H9 (cell line): ENCODE measurements around the gene MRPS30. TPM values are rescaled to one million over a fixed set of nuclear protein-coding genes. Genes with fewer than 3 reads are reported as not detected.

Source experiments
- DNase-seq: peaks from one replicate; pipeline ENCODE4 v3.0.0-alpha.2; 2017
- H2AFZ ChIP-seq: one replicate; pipeline ENCODE4 v1.6.1; 2013; ENCODE audit warnings: mild to moderate bottlenecking, low read length, control low read depth, moderate library complexity
- H2AK5ac ChIP-seq: 2 replicates; pipeline ENCODE4 v1.6.1; 2013; ENCODE audit warnings: low read length, control low read depth, mixed read lengths; ENCODE audit not compliant: insufficient read length
- H2BK120ac ChIP-seq: one replicate; pipeline ENCODE4 v1.6.1; 2013; ENCODE audit warnings: low read depth, mild to moderate bottlenecking, low read length, control low read depth, inconsistent platforms; ENCODE audit not compliant: poor library complexity, severe bottlenecking
- H2BK12ac ChIP-seq: 2 replicates; pipeline ENCODE4 v1.6.1; 2013; ENCODE audit warnings: low read length, control low read depth, mixed read lengths, low read depth; ENCODE audit not compliant: insufficient read length
- H2BK15ac ChIP-seq: 2 replicates; pipeline ENCODE4 v1.6.1; 2013; ENCODE audit warnings: low read depth, low read length, control low read depth
- H2BK20ac ChIP-seq: one replicate; pipeline ENCODE4 v1.6.1; 2013; ENCODE audit warnings: low read depth, mild to moderate bottlenecking, low read length, control low read depth, inconsistent platforms; ENCODE audit not compliant: poor library complexity, severe bottlenecking
- H2BK5ac ChIP-seq: 2 replicates; pipeline ENCODE4 v1.6.1; 2013; ENCODE audit warnings: low read length, control low read depth, mixed read lengths; ENCODE audit not compliant: insufficient read length
- H3K14ac ChIP-seq: 2 replicates; pipeline ENCODE4 v1.6.1; 2013; ENCODE audit warnings: low read length, control low read depth; ENCODE audit not compliant: insufficient read depth
- H3K18ac ChIP-seq: 2 replicates; pipeline ENCODE4 v1.6.1; 2013; ENCODE audit warnings: low read depth, mild to moderate bottlenecking, mixed read lengths, low read length, control low read depth; ENCODE audit not compliant: insufficient read length
- H3K23ac ChIP-seq: 2 replicates; pipeline ENCODE4 v1.6.1; 2013; ENCODE audit warnings: low read length, control low read depth, mixed read lengths, low read depth; ENCODE audit not compliant: insufficient read length
- H3K23me2 ChIP-seq: 2 replicates; pipeline ENCODE4 v1.6.1; 2013; ENCODE audit warnings: low read depth, mild to moderate bottlenecking, mixed read lengths, low read length, control low read depth; ENCODE audit not compliant: insufficient read length, poor library complexity, severe bottlenecking
- H3K27ac ChIP-seq: 2 replicates; pipeline ENCODE4 v1.5.1; 2013; ENCODE audit warnings: low read length, control low read depth, mixed read lengths, low read depth; ENCODE audit not compliant: insufficient read length
- H3K27me3 ChIP-seq: 2 replicates; pipeline ENCODE4 v1.6.1; 2013; ENCODE audit warnings: low read length, control low read depth, inconsistent platforms; ENCODE audit not compliant: insufficient read depth
- H3K4ac ChIP-seq: 2 replicates; pipeline ENCODE4 v1.6.1; 2013; ENCODE audit warnings: low read depth, mild to moderate bottlenecking, control low read depth, inconsistent platforms, low read length, moderate library complexity
- H3K4me1 ChIP-seq: 2 replicates; pipeline ENCODE4 v1.6.1; 2013; ENCODE audit warnings: low read length, control low read depth, inconsistent platforms; ENCODE audit not compliant: insufficient read depth
- H3K4me2 ChIP-seq: 2 replicates; pipeline ENCODE4 v1.6.1; 2013; ENCODE audit warnings: low read length, control low read depth, mixed read lengths; ENCODE audit not compliant: insufficient read length, insufficient read depth
- H3K56ac ChIP-seq: 2 replicates; pipeline ENCODE4 v1.6.1; 2013; ENCODE audit warnings: low read depth, mild to moderate bottlenecking, mixed read lengths, low read length, control low read depth; ENCODE audit not compliant: insufficient read length
- H3K79me1 ChIP-seq: 2 replicates; pipeline ENCODE4 v1.6.1; 2013; ENCODE audit warnings: low read depth, mild to moderate bottlenecking, moderate library complexity, low read length, control low read depth, inconsistent platforms; ENCODE audit not compliant: insufficient read depth, poor library complexity, severe bottlenecking
- H3K79me2 ChIP-seq: 2 replicates; pipeline ENCODE4 v1.6.1; 2013; ENCODE audit warnings: low read length, control low read depth, inconsistent platforms; ENCODE audit not compliant: insufficient read depth
- H3K9ac ChIP-seq: 2 replicates; pipeline ENCODE4 v1.6.1; 2013; ENCODE audit warnings: low read length, control low read depth, mixed read lengths; ENCODE audit not compliant: insufficient read length; ENCODE audit errors: extremely low read depth
- H3K9me3 ChIP-seq: one replicate; pipeline ENCODE4 v1.6.1; 2013; ENCODE audit warnings: low read depth, low read length, inconsistent platforms; ENCODE audit not compliant: control insufficient read depth
- H3T11ph ChIP-seq: one replicate; pipeline ENCODE4 v1.6.1; 2013; ENCODE audit warnings: mild to moderate bottlenecking, low read length, control low read depth, inconsistent platforms
- H4K20me1 ChIP-seq: one replicate; pipeline ENCODE4 v1.6.1; 2013; ENCODE audit not compliant: control insufficient read depth, insufficient read length, insufficient read depth
- H4K5ac ChIP-seq: 2 replicates; pipeline ENCODE4 v1.6.1; 2013; ENCODE audit warnings: low read depth, mild to moderate bottlenecking, mixed read lengths, low read length, control low read depth; ENCODE audit not compliant: insufficient read length
- H4K8ac ChIP-seq: replicated peaks from 2 replicates; pipeline ENCODE4 v1.6.1; 2013; ENCODE audit warnings: low read length, control low read depth, mixed read lengths, low read depth; ENCODE audit not compliant: insufficient read length
- H4K91ac ChIP-seq: 2 replicates; pipeline ENCODE4 v1.6.1; 2013; ENCODE audit warnings: low read depth, mild to moderate bottlenecking, moderate library complexity, mixed read lengths, low read length, control low read depth; ENCODE audit not compliant: insufficient read length
- H3K27ac Mint-ChIP-seq, 3 experiments: 2 replicates in 2 of 3; 3 replicates in 1 of 3; pipeline ENCODE4 v1.8.0; 2020 to 2021; ENCODE audit warnings: mixed read lengths in 3 of 3, mild to moderate bottlenecking in 1 of 3, moderate library complexity in 1 of 3
- H3K27me3 Mint-ChIP-seq: 2 replicates; pipeline ENCODE4 v1.8.0; 2021; ENCODE audit warnings: low read depth, mild to moderate bottlenecking, moderate library complexity, mixed read lengths
- H3K36me3 Mint-ChIP-seq, 3 experiments: 2 replicates in 2 of 3; 3 replicates in 1 of 3; pipeline ENCODE4 v1.8.0; 2020 to 2021; ENCODE audit warnings: low read depth in 3 of 3, mixed read lengths in 3 of 3; ENCODE audit not compliant: insufficient read depth in 1 of 3
- H3K4me1 Mint-ChIP-seq, 2 experiments: 2 replicates each; pipeline ENCODE4 v1.8.0; 2020; ENCODE audit warnings: mixed read lengths in 2 of 2
- H3K4me3 Mint-ChIP-seq, 2 experiments: 2 replicates in 1 of 2; 3 replicates in 1 of 2; pipeline ENCODE4 v1.8.0; 2020 to 2021; ENCODE audit warnings: mild to moderate bottlenecking in 2 of 2, mixed read lengths in 2 of 2, moderate library complexity in 1 of 2
- H3K9me3 Mint-ChIP-seq, 2 experiments: 2 replicates in 1 of 2; 3 replicates in 1 of 2; pipeline ENCODE4 v1.8.0; 2020; ENCODE audit warnings: mild to moderate bottlenecking in 2 of 2, mixed read lengths in 2 of 2, moderate library complexity in 1 of 2
- CTCF ChIP-seq: fragments of 200-600 bp; sonication (generic); conservative IDR thresholded peaks from 3 replicates; pipeline ENCODE4 v1.8.0; 2021; ENCODE audit warnings: antibody characterized with exemption, mild to moderate bottlenecking
- WGBS: extraction: QIAGEN DNeasy Blood & Tissue Kit; methylation state at CpG from one replicate; pipeline ENCODE4 v1.1.7; 2013; ENCODE audit warnings: missing lambda C conversion rate, low lambda C conversion rate, mixed read lengths; ENCODE audit not compliant: insufficient read length; ENCODE audit errors: extremely low coverage; 5-methylcytosine and 5-hydroxymethylcytosine counted together
- total RNA-seq: library from RNA; stranded (reverse); gene quantifications from 2 replicates; pipeline ENCODE4 v1.2.1, GENCODE V29; 2021

MRPS30 gene
- total RNA-seq, 1 experiment from 2014 or later, result 76.3 TPM

- Mint-ChIP-seq H3K27me3 (no peaks in the 10 kb centered on the region), H3K4me1 (no peaks in the 10 kb centered on the region), H3K36me3 (no peaks in the 10 kb centered on the region; a peak in 1 of 7 replicates), H3K9me3 (no peaks in the 10 kb centered on the region), H3K4me3 (no peak overlapping the region), H3K27ac (no peak overlapping the region)
- H3K4ac ChIP-seq, result no peak overlapping the region
- no peak for TF ChIP-seq CTCF
- no peak overlapping the region for H4K8ac ChIP-seq
- H4K20me1 ChIP-seq, result no peaks in the 10 kb centered on the region
- H2AFZ ChIP-seq, result no peak overlapping the region
- H3K23ac ChIP-seq, result no peak overlapping the region
- no peaks in the 10 kb centered on the region for H3K4me1 ChIP-seq
- no CpG with 5 or more reads among the region's 5 CpGs for WGBS
- H3K79me2 ChIP-seq, result no peaks in the 10 kb centered on the region
- no peak overlapping the region for H3T11ph ChIP-seq
- no peak overlapping the region for H2BK15ac ChIP-seq
- no peaks in the 10 kb centered on the region for H3K23me2 ChIP-seq
- H4K5ac ChIP-seq, result no peak overlapping the region
- H2BK12ac ChIP-seq, result no peak overlapping the region
- no peak overlapping the region for H3K4me2 ChIP-seq
- H3K79me1 ChIP-seq, result no peaks in the 10 kb centered on the region
- H3K9ac ChIP-seq, result no peak overlapping the region
- no peak overlapping the region for H3K56ac ChIP-seq
- H3K27ac ChIP-seq, result no peak overlapping the region
- H3K14ac ChIP-seq, result no peak overlapping the region
- no peak overlapping the region for H4K91ac ChIP-seq
- H3K27me3 ChIP-seq, result no peaks in the 10 kb centered on the region
- no peak for DNase-seq
- H2BK5ac ChIP-seq, result no peak overlapping the region
- H2AK5ac ChIP-seq, result no peak overlapping the region
- H3K18ac ChIP-seq, result no peak overlapping the region
- H2BK120ac ChIP-seq, result no peak overlapping the region
- H2BK20ac ChIP-seq, result no peak overlapping the region
- no peaks in the 10 kb centered on the region for H3K9me3 ChIP-seq
These were observed 38.9 kb upstream of the MRPS30 start for GRCh38 chr5:44769877-44770209.
